GM18519 (cell line): ENCODE results near the gene POTEG.
"Not testable (repeated sequence)": the region's sequence is repeated elsewhere in the genome, so short reads cannot be mapped to it uniquely, and the experiment has no call there.

Experiments
- ATAC-seq: cut with Tn5 transposase; IDR thresholded peaks from one replicate; pipeline ENCODE4 v1.9.1; 2021; ENCODE audit warnings: mild to moderate bottlenecking, moderate library complexity; ENCODE audit not compliant: unreplicated experiment, low FRiP score

POTEG gene

GRCh38 chr14:19434241-19434640 is at the start of gene POTEG:
TSS of gene POTEG (minus strand) at chr14:19434341. CDS start at chr14:19434289, 52 bp downstream.
- not testable (repeated sequence) for ATAC-seq

GRCh38 chr14:19482093-19482492 is 48.0 kb upstream of the POTEG start:
- not testable (repeated sequence) for ATAC-seq

- ATAC-seq, result not testable (repeated sequence)
These were observed 47.3 kb upstream of the POTEG start for GRCh38 chr14:19481421-19481820.

GRCh38 chr14:19480491-19480890 is 46.4 kb upstream of the POTEG start:
- not testable (repeated sequence) for ATAC-seq

GRCh38 chr14:19445761-19446160 is 11.6 kb upstream of the POTEG start:
- ATAC-seq, result not testable (repeated sequence)

GRCh38 chr14:19439826-19440225 is 5.7 kb upstream of the POTEG start:
- not testable (repeated sequence) for ATAC-seq

- peak; percentile 70 for ATAC-seq
These were observed 5.1 kb upstream of the POTEG start for GRCh38 chr14:19439219-19439618.

GRCh38 chr14:19437126-19437443 is 2.9 kb upstream of the POTEG start:
- not testable (repeated sequence) for ATAC-seq

GRCh38 chr14:19436311-19437125 is 2.4 kb upstream of the POTEG start:
- ATAC-seq, result not testable (repeated sequence)

GRCh38 chr14:19435852-19436251 is 1.7 kb upstream of the POTEG start:
- not testable (repeated sequence) for ATAC-seq

- not testable (repeated sequence) for ATAC-seq
These were observed 750 bp upstream of the POTEG start for GRCh38 chr14:19434891-19435290.

GRCh38 chr14:19433765-19434164 is 376 bp downstream of the POTEG start:
- not testable (repeated sequence) for ATAC-seq

GRCh38 chr14:19408519-19408918 is 25.6 kb downstream of the POTEG start:
- not testable (repeated sequence) for ATAC-seq

- not testable (repeated sequence) for ATAC-seq
These were observed 32.0 kb downstream of the POTEG start for GRCh38 chr14:19402097-19402496.

- ATAC-seq, result not testable (repeated sequence)
These were observed 39.4 kb downstream of the POTEG start for GRCh38 chr14:19394727-19395126.

GRCh38 chr14:19390230-19390629 is 43.9 kb downstream of the POTEG start:
- not testable (repeated sequence) for ATAC-seq

GRCh38 chr14:19388741-19389140 is 45.4 kb downstream of the POTEG start:
- not testable (repeated sequence) for ATAC-seq

- ATAC-seq, result not testable (repeated sequence)
These were observed 47.1 kb downstream of the POTEG start for GRCh38 chr14:19386996-19387395.

GRCh38 chr14:19386309-19386708 is 47.8 kb downstream of the POTEG start:
- ATAC-seq, result not testable (repeated sequence)

- not testable (repeated sequence) for ATAC-seq
These were observed 49.9 kb downstream of the POTEG start for GRCh38 chr14:19384088-19384781.

GRCh38 chr14:19383008-19383584 is 51.0 kb downstream of the POTEG start:
- ATAC-seq, result not testable (repeated sequence)
